ENCODE results near the gene OR12D3.

DNA sequence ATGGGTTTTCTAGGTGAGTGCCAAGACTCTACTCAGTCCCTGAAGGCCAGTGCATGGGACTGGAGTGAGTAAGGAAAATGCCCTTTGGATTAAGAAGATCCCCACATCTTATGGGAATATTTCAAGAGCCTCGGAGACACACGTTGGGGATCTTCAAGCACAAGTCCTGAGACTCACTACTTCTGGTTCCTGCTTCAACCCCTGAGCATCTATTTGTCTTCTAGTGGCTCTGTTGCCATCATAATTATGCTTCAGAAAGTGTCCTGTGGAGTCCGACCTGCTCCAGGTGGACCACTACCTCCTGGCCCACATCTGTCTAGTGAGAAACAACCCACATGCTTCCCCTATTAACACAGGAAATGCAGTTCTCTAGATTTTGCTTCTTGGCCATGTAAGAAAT, 6.3 kb downstream of the OR12D3 start, which contains the start of gene OR5V1:
- TF ChIP-seq POLR2A (IDR thresholded peaks at IDR 0.05) (no peak), EP300 (IDR thresholded peaks at IDR 0.05) (no peak), POLR2AphosphoS5 (IDR thresholded peaks at IDR 0.05) (no peak)
- TF ChIP-seq, protein P1, sequence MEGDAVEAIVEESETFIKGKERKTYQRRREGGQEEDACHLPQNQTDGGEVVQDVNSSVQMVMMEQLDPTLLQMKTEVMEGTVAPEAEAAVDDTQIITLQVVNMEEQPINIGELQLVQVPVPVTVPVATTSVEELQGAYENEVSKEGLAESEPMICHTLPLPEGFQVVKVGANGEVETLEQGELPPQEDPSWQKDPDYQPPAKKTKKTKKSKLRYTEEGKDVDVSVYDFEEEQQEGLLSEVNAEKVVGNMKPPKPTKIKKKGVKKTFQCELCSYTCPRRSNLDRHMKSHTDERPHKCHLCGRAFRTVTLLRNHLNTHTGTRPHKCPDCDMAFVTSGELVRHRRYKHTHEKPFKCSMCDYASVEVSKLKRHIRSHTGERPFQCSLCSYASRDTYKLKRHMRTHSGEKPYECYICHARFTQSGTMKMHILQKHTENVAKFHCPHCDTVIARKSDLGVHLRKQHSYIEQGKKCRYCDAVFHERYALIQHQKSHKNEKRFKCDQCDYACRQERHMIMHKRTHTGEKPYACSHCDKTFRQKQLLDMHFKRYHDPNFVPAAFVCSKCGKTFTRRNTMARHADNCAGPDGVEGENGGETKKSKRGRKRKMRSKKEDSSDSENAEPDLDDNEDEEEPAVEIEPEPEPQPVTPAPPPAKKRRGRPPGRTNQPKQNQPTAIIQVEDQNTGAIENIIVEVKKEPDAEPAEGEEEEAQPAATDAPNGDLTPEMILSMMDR (IDR thresholded peaks at IDR 0.05) = no peak
